ENCODE data around the gene SSR1.
"Not testable (repeated sequence)": the region's sequence is repeated elsewhere in the genome, so short reads cannot be mapped to it uniquely, and the experiment has no call there.

Gene SSR1

DNA sequence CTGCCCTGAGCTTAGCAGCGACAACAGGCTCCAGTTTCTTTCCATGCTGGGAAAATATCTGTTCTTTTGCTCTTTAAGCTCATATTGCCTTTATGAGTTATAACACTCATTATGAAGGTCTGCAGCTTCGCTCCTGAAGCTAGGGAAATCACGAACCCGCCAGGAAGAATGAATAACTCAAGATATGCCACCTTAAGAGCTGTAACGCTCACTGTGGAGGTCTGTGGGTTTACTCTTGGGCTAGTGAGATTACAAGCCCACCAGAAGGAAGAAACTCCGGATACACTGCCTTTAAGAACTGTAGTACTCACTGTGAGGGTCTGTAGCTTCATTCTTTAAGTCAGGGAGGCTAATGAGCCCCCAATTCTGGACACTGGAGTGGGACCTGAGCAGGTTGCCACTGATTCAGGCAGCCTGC lies 3.0 kb upstream of the SSR1 start:
- H3K27me3 ChIP-seq (ENCODE audit: control insufficient read depth, insufficient read depth, low read length), result no peaks in the 10 kb centered on the region
- no peaks in the 10 kb centered on the region for H3K9me3 ChIP-seq (ENCODE audit: control insufficient read depth, low read depth, low read length)
- H3K36me3 ChIP-seq (ENCODE audit: control insufficient read depth, low read depth, low read length), result no peaks in the 10 kb centered on the region
- H3K4me3 ChIP-seq (ENCODE audit: low read length), result no peak overlapping the region
- no peak overlapping the region for H3K27ac ChIP-seq (ENCODE audit: low read length)
- no peak overlapping the region for H3K9ac ChIP-seq (ENCODE audit: low read length)
- peaks cover 9% of the 10 kb centered on the region for H3K4me1 ChIP-seq (ENCODE audit: control insufficient read depth, low read depth, low read length)

DNA sequence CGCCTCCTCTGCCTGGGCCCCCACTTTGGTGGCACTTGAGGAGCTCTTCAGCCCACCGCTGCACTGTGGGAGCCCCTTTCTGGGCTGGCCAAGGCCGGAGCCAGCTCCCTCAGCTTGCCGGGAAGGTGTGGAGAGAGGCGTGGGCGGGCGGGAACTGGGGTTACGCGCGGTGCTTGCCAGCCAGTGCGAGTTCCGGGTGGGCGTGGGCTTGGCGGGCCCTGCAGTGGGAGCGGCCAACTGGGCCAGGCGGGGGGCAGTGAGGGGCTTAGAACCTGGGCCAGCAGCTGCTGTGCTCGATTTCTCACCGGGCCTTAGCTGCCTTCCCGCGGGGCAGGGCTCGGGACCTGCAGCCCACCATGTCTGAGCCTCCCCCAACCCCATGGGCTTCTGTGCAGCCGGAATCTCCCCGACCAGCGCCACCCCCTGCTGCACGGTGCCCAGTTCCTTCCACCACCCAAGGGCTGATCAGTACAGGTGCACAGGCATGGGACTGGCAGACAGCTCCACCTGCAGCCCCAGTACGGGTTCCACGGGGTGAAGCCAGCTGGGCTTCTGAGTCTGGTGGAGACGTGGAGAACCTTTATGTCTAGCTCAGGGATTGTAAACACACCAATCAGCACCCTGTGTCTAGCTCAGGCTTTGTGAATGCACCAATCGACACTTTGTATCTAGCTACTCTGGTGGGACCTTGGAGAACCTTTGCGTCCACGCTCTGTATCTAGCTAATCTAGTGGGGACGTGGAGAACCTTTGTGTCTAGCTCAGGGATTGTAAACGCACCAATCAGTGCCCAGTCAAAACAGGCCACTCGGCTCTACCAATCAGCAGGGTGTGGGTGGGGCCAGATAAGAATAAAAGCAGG lies 2.3 kb upstream of the SSR1 start:
- H3K9ac ChIP-seq (ENCODE audit: low read length); H3K4me3 ChIP-seq (ENCODE audit: low read length); H3K36me3 ChIP-seq (ENCODE audit: control insufficient read depth, low read depth, low read length); H3K9me3 ChIP-seq (ENCODE audit: control insufficient read depth, low read depth, low read length); H3K27me3 ChIP-seq (ENCODE audit: control insufficient read depth, insufficient read depth, low read length); H3K4me1 ChIP-seq (ENCODE audit: control insufficient read depth, low read depth, low read length); H3K27ac ChIP-seq (ENCODE audit: low read length): not testable (repeated sequence)

GRCh38 chr6:7314414-7314813 lies 1.4 kb upstream of the SSR1 start:
- Histone ChIP-seq H3K9me3 (ENCODE audit: control insufficient read depth, low read depth, low read length) (no peaks in the 10 kb centered on the region), H3K36me3 (ENCODE audit: control insufficient read depth, low read depth, low read length) (peaks cover 4% of the 10 kb centered on the region), H3K4me1 (ENCODE audit: control insufficient read depth, low read depth, low read length) (peaks cover 10% of the 10 kb centered on the region), H3K27me3 (ENCODE audit: control insufficient read depth, insufficient read depth, low read length) (no peaks in the 10 kb centered on the region), H3K27ac (ENCODE audit: low read length) (no peak overlapping the region), H3K9ac (ENCODE audit: low read length) (no peak overlapping the region), H3K4me3 (ENCODE audit: low read length) (no peak overlapping the region)

DNA sequence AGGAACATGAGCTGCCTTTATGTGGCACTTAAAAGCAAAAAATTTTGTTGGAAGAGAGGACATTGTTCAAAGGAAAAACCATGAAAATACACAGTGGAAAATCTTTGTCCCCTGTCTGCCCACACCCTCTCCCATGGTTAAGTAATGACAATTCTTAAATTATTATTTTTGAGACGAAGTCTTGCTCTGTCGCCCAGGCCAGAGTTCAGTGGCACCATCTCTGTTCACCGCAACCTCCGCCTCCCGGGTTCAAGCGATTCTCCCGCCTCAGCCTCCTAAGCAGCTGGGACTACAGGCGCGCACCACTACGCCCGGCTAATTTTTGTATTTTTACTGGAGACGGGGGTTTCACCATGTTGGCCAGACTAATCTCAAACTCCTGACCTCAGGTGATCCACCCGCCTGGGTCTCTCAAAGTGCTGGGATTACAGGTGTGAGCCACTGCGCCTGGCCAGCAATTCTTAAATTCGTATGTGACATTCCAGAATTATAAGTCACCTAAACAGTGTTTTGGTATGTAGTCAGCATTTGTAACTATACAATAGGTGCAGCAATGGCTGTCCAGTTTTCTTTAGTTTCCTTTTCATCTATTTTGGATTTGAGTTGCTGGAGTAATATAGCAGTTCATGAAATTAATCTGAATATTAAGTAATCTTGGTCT lies 636 bp upstream of the SSR1 start:
- Histone ChIP-seq H3K27me3 (ENCODE audit: control insufficient read depth, insufficient read depth, low read length) (no peaks in the 10 kb centered on the region), H3K4me1 (ENCODE audit: control insufficient read depth, low read depth, low read length) (peaks cover 10% of the 10 kb centered on the region), H3K4me3 (ENCODE audit: low read length) (peak overlapping the region; percentile 80), H3K27ac (ENCODE audit: low read length) (peak overlapping the region; percentile 93), H3K9ac (ENCODE audit: low read length) (peak overlapping the region; percentile 87), H3K9me3 (ENCODE audit: control insufficient read depth, low read depth, low read length) (no peaks in the 10 kb centered on the region), H3K36me3 (ENCODE audit: control insufficient read depth, low read depth, low read length) (peaks cover 10% of the 10 kb centered on the region)

DNA sequence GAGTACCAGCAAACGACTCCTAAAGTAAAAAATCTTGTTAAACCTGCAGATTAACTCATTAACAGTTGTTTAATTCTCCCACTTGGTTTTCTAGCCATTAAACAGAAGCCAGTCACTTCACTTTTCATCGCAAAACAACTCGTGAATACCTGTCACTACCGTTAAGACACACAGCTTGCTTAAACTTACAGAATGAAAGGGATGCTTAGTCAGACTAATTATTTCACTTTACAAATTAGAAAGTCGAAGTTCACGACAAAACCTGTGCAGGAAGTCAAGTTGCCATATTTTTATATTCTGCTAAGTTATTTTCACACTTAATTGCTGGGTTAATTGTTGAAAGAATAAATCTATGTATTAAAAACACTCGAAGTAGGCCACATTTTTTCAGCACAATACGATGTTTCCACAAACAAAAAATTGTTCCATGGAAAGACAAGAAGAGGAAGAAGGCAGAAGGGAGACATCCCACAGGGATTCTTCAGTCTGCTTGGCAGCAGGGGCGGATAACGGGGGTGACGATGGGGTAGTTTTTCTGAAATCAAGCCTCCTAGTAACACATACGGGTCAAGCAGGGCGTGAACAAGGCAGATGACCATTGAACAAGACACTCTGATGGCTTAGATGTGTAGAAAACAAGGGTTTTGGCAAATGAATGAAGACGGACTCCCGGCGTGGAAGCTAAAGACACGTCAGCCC lies 933 bp downstream of the SSR1 start:
- Histone ChIP-seq H3K27me3 (ENCODE audit: control insufficient read depth, insufficient read depth, low read length) (no peaks in the 10 kb centered on the region), H3K36me3 (ENCODE audit: control insufficient read depth, low read depth, low read length) (peaks cover 24% of the 10 kb centered on the region), H3K27ac (ENCODE audit: low read length) (peak overlapping the region; percentile 8), H3K4me1 (ENCODE audit: control insufficient read depth, low read depth, low read length) (peaks cover 10% of the 10 kb centered on the region), H3K9ac (ENCODE audit: low read length) (peak overlapping the region; percentile 80), H3K4me3 (ENCODE audit: low read length) (peak overlapping the region; percentile 80), H3K9me3 (ENCODE audit: control insufficient read depth, low read depth, low read length) (no peaks in the 10 kb centered on the region)

DNA sequence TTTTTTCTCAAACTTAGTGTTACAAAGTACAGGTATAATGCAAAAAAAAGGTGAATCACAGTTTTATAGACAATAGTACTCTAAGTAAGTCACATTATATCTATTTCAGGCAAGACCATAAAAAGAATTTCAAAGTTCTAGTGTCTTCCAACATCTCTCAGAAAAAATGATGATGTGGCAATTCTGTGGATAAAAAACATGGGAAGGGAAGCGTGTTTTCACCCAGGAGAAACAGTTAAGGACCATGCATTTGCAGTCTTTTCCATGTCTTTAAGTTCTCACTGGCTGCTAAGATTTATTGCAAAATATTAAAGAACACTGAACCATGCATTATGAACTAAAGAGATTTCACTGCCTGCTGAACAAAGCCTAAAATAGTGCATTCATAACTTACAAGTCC lies 1.8 kb downstream of the SSR1 start:
- H3K9me3 ChIP-seq (ENCODE audit: control insufficient read depth, low read depth, low read length), result no peaks in the 10 kb centered on the region
- H3K4me1 ChIP-seq (ENCODE audit: control insufficient read depth, low read depth, low read length), result peaks cover 10% of the 10 kb centered on the region
- peaks cover 28% of the 10 kb centered on the region for H3K36me3 ChIP-seq (ENCODE audit: control insufficient read depth, low read depth, low read length)
- no peak overlapping the region for H3K9ac ChIP-seq (ENCODE audit: low read length)
- no peak overlapping the region for H3K27ac ChIP-seq (ENCODE audit: low read length)
- H3K27me3 ChIP-seq (ENCODE audit: control insufficient read depth, insufficient read depth, low read length), result no peaks in the 10 kb centered on the region
- peak overlapping the region; percentile 80 for H3K4me3 ChIP-seq (ENCODE audit: low read length)

- Histone ChIP-seq H3K27ac (ENCODE audit: low read length) (no peak overlapping the region), H3K4me3 (ENCODE audit: low read length) (no peak overlapping the region), H3K4me1 (ENCODE audit: control insufficient read depth, low read depth, low read length) (peaks cover 10% of the 10 kb centered on the region), H3K27me3 (ENCODE audit: control insufficient read depth, insufficient read depth, low read length) (no peaks in the 10 kb centered on the region), H3K9ac (ENCODE audit: low read length) (no peak overlapping the region), H3K36me3 (ENCODE audit: control insufficient read depth, low read depth, low read length) (peaks cover 44% of the 10 kb centered on the region), H3K9me3 (ENCODE audit: control insufficient read depth, low read depth, low read length) (no peaks in the 10 kb centered on the region)
Observed at GRCh38 chr6:7309050-7309449, 3.9 kb downstream of the SSR1 start.

- Histone ChIP-seq H3K4me3 (ENCODE audit: low read length) (no peak overlapping the region), H3K9ac (ENCODE audit: low read length) (no peak overlapping the region), H3K27ac (ENCODE audit: low read length) (no peak overlapping the region), H3K36me3 (ENCODE audit: control insufficient read depth, low read depth, low read length) (peaks cover 57% of the 10 kb centered on the region), H3K4me1 (ENCODE audit: control insufficient read depth, low read depth, low read length) (peaks cover 6% of the 10 kb centered on the region), H3K27me3 (ENCODE audit: control insufficient read depth, insufficient read depth, low read length) (no peaks in the 10 kb centered on the region), H3K9me3 (ENCODE audit: control insufficient read depth, low read depth, low read length) (no peaks in the 10 kb centered on the region)
Observed at GRCh38 chr6:7307533-7307932, 5.5 kb downstream of the SSR1 start.

GRCh38 chr6:7304821-7305220 lies 8.2 kb downstream of the SSR1 start:
- Histone ChIP-seq H3K4me1 (ENCODE audit: control insufficient read depth, low read depth, low read length) (no peaks in the 10 kb centered on the region), H3K36me3 (ENCODE audit: control insufficient read depth, low read depth, low read length) (peaks cover 83% of the 10 kb centered on the region), H3K9ac (ENCODE audit: low read length) (no peak overlapping the region), H3K27me3 (ENCODE audit: control insufficient read depth, insufficient read depth, low read length) (no peaks in the 10 kb centered on the region), H3K27ac (ENCODE audit: low read length) (no peak overlapping the region), H3K9me3 (ENCODE audit: control insufficient read depth, low read depth, low read length) (no peaks in the 10 kb centered on the region), H3K4me3 (ENCODE audit: low read length) (no peak overlapping the region)

DNA sequence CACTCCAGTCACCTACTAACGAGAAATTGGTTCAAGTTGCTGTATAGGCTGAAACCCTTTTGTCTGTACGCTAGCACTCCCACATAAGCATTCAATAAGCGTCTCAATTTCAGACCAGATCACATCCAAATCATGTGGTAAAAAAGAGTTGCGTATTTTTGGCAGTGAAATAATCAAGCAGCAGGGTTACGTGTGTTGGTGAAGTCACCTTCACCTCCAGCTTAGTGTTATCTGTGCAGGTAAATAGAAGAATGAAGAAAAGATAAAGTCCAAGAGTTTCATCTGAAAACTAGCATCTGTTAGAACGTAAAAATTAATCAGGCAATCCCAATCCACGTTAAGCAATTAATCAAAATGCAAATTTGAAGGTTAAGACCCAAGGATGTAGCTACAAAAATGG lies 11.3 kb downstream of the SSR1 start:
- Histone ChIP-seq H3K9me3 (ENCODE audit: control insufficient read depth, low read depth, low read length) (no peaks in the 10 kb centered on the region), H3K4me1 (ENCODE audit: control insufficient read depth, low read depth, low read length) (no peaks in the 10 kb centered on the region), H3K27ac (ENCODE audit: low read length) (no peak overlapping the region), H3K9ac (ENCODE audit: low read length) (no peak overlapping the region), H3K27me3 (ENCODE audit: control insufficient read depth, insufficient read depth, low read length) (no peaks in the 10 kb centered on the region), H3K4me3 (ENCODE audit: low read length) (no peak overlapping the region), H3K36me3 (ENCODE audit: control insufficient read depth, low read depth, low read length) (peaks cover 85% of the 10 kb centered on the region)

GRCh38 chr6:7300926-7301325 lies 12.1 kb downstream of the SSR1 start:
- H3K4me1 ChIP-seq (ENCODE audit: control insufficient read depth, low read depth, low read length), result no peaks in the 10 kb centered on the region
- H3K4me3 ChIP-seq (ENCODE audit: low read length), result no peak overlapping the region
- no peak overlapping the region for H3K9ac ChIP-seq (ENCODE audit: low read length)
- no peaks in the 10 kb centered on the region for H3K9me3 ChIP-seq (ENCODE audit: control insufficient read depth, low read depth, low read length)
- no peaks in the 10 kb centered on the region for H3K27me3 ChIP-seq (ENCODE audit: control insufficient read depth, insufficient read depth, low read length)
- H3K27ac ChIP-seq (ENCODE audit: low read length), result no peak overlapping the region
- peaks cover 93% of the 10 kb centered on the region for H3K36me3 ChIP-seq (ENCODE audit: control insufficient read depth, low read depth, low read length)
